Kidney epithelial cell (primary cell): ENCODE data around the gene BHLHE23. TPM values are rescaled to one million over a fixed set of nuclear protein-coding genes. Genes with fewer than 3 reads are reported as not detected.

Source experiments
- DNase-seq: peaks from one replicate; pipeline ENCODE4 v3.0.0-alpha.2; 2010; ENCODE audit warnings: low read depth
- H3K27me3 ChIP-seq: 2 replicates; pipeline ENCODE4 v1.6.0; 2011; ENCODE audit warnings: low read length; ENCODE audit not compliant: control insufficient read depth, insufficient read depth
- H3K36me3 ChIP-seq: 2 replicates; pipeline ENCODE4 v1.5.1; 2011; ENCODE audit warnings: low read length; ENCODE audit not compliant: control insufficient read depth, insufficient read depth
- H3K4me3 ChIP-seq: 2 replicates; pipeline ENCODE4 v1.5.1; 2011; ENCODE audit warnings: low read depth, mild to moderate bottlenecking, control low read depth, low read length
- CTCF ChIP-seq: IDR thresholded peaks from 2 replicates; pipeline ENCODE4 v1.5.1; 2011; ENCODE audit warnings: mild to moderate bottlenecking, moderate library complexity, low read length, control low read depth, inconsistent platforms; ENCODE audit not compliant: insufficient read depth, poor library complexity, severe bottlenecking
- total RNA-seq: library from RNA; depleted of rRNA; stranded (reverse); fragments of >200 nt; gene quantifications from 2 replicates; pipeline ENCODE4 v1.2.3, GENCODE V29; 2015

BHLHE23 gene
- total RNA-seq, 1 donor from 2014 or later = not detected

GRCh38 chr20:63009988-63010769 lies 3.4 kb upstream of the BHLHE23 start:
- TF ChIP-seq CTCF = no peak
- H3K36me3 ChIP-seq = no peaks in the 10 kb centered on the region
- peaks cover 81% of the 10 kb centered on the region for H3K27me3 ChIP-seq
- no peak overlapping the region for H3K4me3 ChIP-seq
- DNase-seq = peak; percentile 14

GRCh38 chr20:63009045-63009961 lies 2.5 kb upstream of the BHLHE23 start:
- H3K36me3 ChIP-seq = no peaks in the 10 kb centered on the region
- no peak overlapping the region for H3K4me3 ChIP-seq
- peaks cover 80% of the 10 kb centered on the region for H3K27me3 ChIP-seq
- TF ChIP-seq CTCF = peak; percentile 94
- DNase-seq = no peak

GRCh38 chr20:63008541-63009044 lies 1.8 kb upstream of the BHLHE23 start:
- H3K4me3 ChIP-seq = no peak overlapping the region
- peaks cover 79% of the 10 kb centered on the region for H3K27me3 ChIP-seq
- H3K36me3 ChIP-seq = no peaks in the 10 kb centered on the region
- DNase-seq = no peak
- TF ChIP-seq CTCF = no peak

GRCh38 chr20:63007646-63008488 lies 1.1 kb upstream of the BHLHE23 start:
- DNase-seq = no peak
- H3K4me3 ChIP-seq = no peak overlapping the region
- no peak for TF ChIP-seq CTCF
- peaks cover 84% of the 10 kb centered on the region for H3K27me3 ChIP-seq
- H3K36me3 ChIP-seq = no peaks in the 10 kb centered on the region

- no peak for TF ChIP-seq CTCF
- Histone ChIP-seq H3K27me3 (peaks cover 85% of the 10 kb centered on the region), H3K4me3 (no peak overlapping the region), H3K36me3 (no peaks in the 10 kb centered on the region)
- DNase-seq = no peak
Observed at GRCh38 chr20:63007360-63007645, 539 bp upstream of the BHLHE23 start.
